Lung (tissue), 12 donors: ENCODE results near the gene SPATA3. TPM values are rescaled to one million over a fixed set of nuclear protein-coding genes. Genes with fewer than 3 reads are reported as not detected.
"Not testable (repeated sequence)": the region's sequence is repeated elsewhere in the genome, so short reads cannot be mapped to it uniquely, and the experiment has no call there.

Source experiments
- ATAC-seq: fragments of 200-7000 bp; cut with Tn5 transposase; one replicate; pipeline ENCODE4 v1.9.1; 2020; ENCODE audit warnings: moderate number of reproducible peaks; ENCODE audit not compliant: insufficient read depth, low FRiP score
- DNase-seq, 3 donors: peaks; one replicate each; pipeline ENCODE4 v3.0.0-alpha.2; 2013 to 2017
- H3K27ac ChIP-seq, 2 donors: one replicate each; pipeline ENCODE4 v1.5.1; 2013; ENCODE audit warnings: mild to moderate bottlenecking in 2 of 2, moderate library complexity in 2 of 2, control low read depth in 1 of 2, inconsistent platforms in 1 of 2, low read depth in 1 of 2, low read length in 1 of 2
- H3K27me3 ChIP-seq, 3 donors: one replicate each; pipeline ENCODE4 v1.5.1; 2013; ENCODE audit warnings: low read length in 2 of 3; ENCODE audit not compliant: control insufficient read depth in 3 of 3, insufficient read depth in 3 of 3
- H3K36me3 ChIP-seq, 4 donors: one replicate each; pipeline ENCODE4 v1.5.1; 2013; ENCODE audit warnings: low read length in 4 of 4, mild to moderate bottlenecking in 1 of 4, moderate library complexity in 1 of 4; ENCODE audit not compliant: control insufficient read depth in 4 of 4, insufficient read depth in 4 of 4
- H3K4me1 ChIP-seq, 5 donors: one replicate each; pipeline ENCODE4 v1.5.1; 2013; ENCODE audit warnings: low read length in 5 of 5, mild to moderate bottlenecking in 2 of 5, moderate library complexity in 1 of 5; ENCODE audit not compliant: control insufficient read depth in 5 of 5, insufficient read depth in 5 of 5
- H3K4me3 ChIP-seq: one replicate; pipeline ENCODE4 v1.5.1; 2013; ENCODE audit warnings: mild to moderate bottlenecking, control low read depth, moderate library complexity
- H3K9ac ChIP-seq, 2 donors: one replicate each; pipeline ENCODE4 v1.5.1; 2013; ENCODE audit warnings: low read length in 2 of 2, control low read depth in 1 of 2; ENCODE audit not compliant: insufficient read depth in 1 of 2
- H3K9me3 ChIP-seq, 4 donors: one replicate each; pipeline ENCODE4 v1.5.1; 2013; ENCODE audit warnings: low read length in 3 of 4, mild to moderate bottlenecking in 1 of 4, moderate library complexity in 1 of 4; ENCODE audit not compliant: control insufficient read depth in 4 of 4, insufficient read depth in 3 of 4
- CTCF ChIP-seq: IDR thresholded peaks from 2 replicates; pipeline ENCODE4 v1.5.1; 2012; ENCODE audit warnings: mild to moderate bottlenecking; ENCODE audit errors: control extremely low read depth, extremely low read depth
- WGBS, 2 donors: extraction: QIAGEN DNeasy Blood & Tissue Kit; methylation state at CpG; one replicate each; pipeline ENCODE4 v1.1.7; 2013; 5-methylcytosine and 5-hydroxymethylcytosine counted together
- polyA plus RNA-seq, 2 donors: library from polyadenylated mRNA; stranded (reverse); fragments of 200-250 nt; gene quantifications; one replicate each; pipeline ENCODE4 v1.2.1, GENCODE V29; 2013
- total RNA-seq, 2 donors: library from RNA; depleted of rRNA in 1 of 2; stranded (reverse); fragments of >200 nt in 1 of 2; gene quantifications; one replicate each; pipeline ENCODE4 v1.2.1, GENCODE V29; 2014 to 2021
- donor health status: control.
- donor health status: control.
- donor health status: Bipolar disorder and iron deficiency.
- donor health status: healthy.
- donor health status: DM: yes; HTN: yes; CAD: no.

SPATA3 gene
- total and polyA plus RNA-seq, 4 donors: not detected

- Histone ChIP-seq H3K27me3 (peaks cover 0 to 19% (median 18%) of the 10 kb centered on the region in 3 donors), H3K9ac (no peak overlapping the region), H3K9me3 (peaks cover 0 to 3% (median 0%) of the 10 kb centered on the region in 4 donors), H3K4me1 (no peaks in the 10 kb centered on the region), H3K27ac (no peak overlapping the region), H3K4me3 (no peak overlapping the region), H3K36me3 (no peaks in the 10 kb centered on the region)
- DNase-seq (no peak), ATAC-seq (no peak)
- 69 to 79% methylated on average over 3 of the region's 3 CpGs for WGBS, 2 donors
- no peak for TF ChIP-seq CTCF
Measured at GRCh38 chr2:230961091-230961491, 34.8 kb upstream of the SPATA3 start.

GRCh38 chr2:230964136-230964730, 31.7 kb upstream of the SPATA3 start:
- H3K9me3 ChIP-seq: peaks cover 0 to 3% (median 0%) of the 10 kb centered on the region in 4 donors
- no peak overlapping the region for H3K9ac ChIP-seq
- peaks cover 0 to 3% (median 0%) of the 10 kb centered on the region in 3 donors for H3K27me3 ChIP-seq
- no peak overlapping the region for H3K4me3 ChIP-seq
- DNase-seq: no peak
- H3K36me3 ChIP-seq: no peaks in the 10 kb centered on the region
- 95 to 97% methylated on average over 36 of the region's 36 CpGs for WGBS, 2 donors
- H3K27ac ChIP-seq: no peak overlapping the region
- ATAC-seq: no peak
- H3K4me1 ChIP-seq: no peaks in the 10 kb centered on the region
- TF ChIP-seq CTCF: no peak

GRCh38 chr2:230967113-230967512, 28.8 kb upstream of the SPATA3 start:
- Histone ChIP-seq H3K9ac (no peak overlapping the region), H3K36me3 (no peaks in the 10 kb centered on the region), H3K4me1 (no peaks in the 10 kb centered on the region), H3K4me3 (no peak overlapping the region), H3K9me3 (peaks cover 0 to 3% (median 0%) of the 10 kb centered on the region in 4 donors), H3K27me3 (no peaks in the 10 kb centered on the region), H3K27ac (no peak overlapping the region)
- DNase-seq (no peak), ATAC-seq (no peak)
- 79 to 84% methylated on average over 3 of the region's 3 CpGs for WGBS, 2 donors
- no peak for TF ChIP-seq CTCF

- H3K27ac ChIP-seq, ATAC-seq, H3K27me3 ChIP-seq, DNase-seq, H3K4me3 ChIP-seq, H3K36me3 ChIP-seq, H3K9ac ChIP-seq, H3K9me3 ChIP-seq, H3K4me1 ChIP-seq: not testable (repeated sequence)
- WGBS, 2 donors: 93% methylated on average over 6 of the region's 6 CpGs
Measured at GRCh38 chr2:230968314-230968713, 27.6 kb upstream of the SPATA3 start.
